GM19351 (cell line): ENCODE results near the gene RAB9A.
"Not testable (repeated sequence)": the region's sequence is repeated elsewhere in the genome, so short reads cannot be mapped to it uniquely, and the experiment has no call there.

Source experiments
- ATAC-seq: cut with Tn5 transposase; IDR thresholded peaks from one replicate; pipeline ENCODE4 v1.9.1; 2021; ENCODE audit warnings: mild to moderate bottlenecking, moderate library complexity; ENCODE audit not compliant: unreplicated experiment

Gene RAB9A

GRCh38 chrX:13688958-13689740 is at the start of gene RAB9A:
RAB9A (plus strand) TSS chrX:13689128; CDS start chrX:13708747, 19,619 bp downstream.
- peak; percentile 74 for ATAC-seq

GRCh38 chrX:13641684-13642083 is 47.2 kb upstream of the RAB9A start:
- not testable (repeated sequence) for ATAC-seq

GRCh38 chrX:13645464-13646153 is 43.3 kb upstream of the RAB9A start:
- ATAC-seq: no peak

- ATAC-seq: no peak
Observed at GRCh38 chrX:13646154-13646549, 42.8 kb upstream of the RAB9A start.

- no peak for ATAC-seq
Observed at GRCh38 chrX:13647709-13648212, 41.2 kb upstream of the RAB9A start.

GRCh38 chrX:13648336-13648735 is 40.6 kb upstream of the RAB9A start:
- ATAC-seq: not testable (repeated sequence)

- no peak for ATAC-seq
Observed at GRCh38 chrX:13649838-13650237, 39.1 kb upstream of the RAB9A start.

- no peak for ATAC-seq
Observed at GRCh38 chrX:13650318-13650717, 38.6 kb upstream of the RAB9A start.

GRCh38 chrX:13651150-13651549 is 37.8 kb upstream of the RAB9A start:
- ATAC-seq: no peak

- ATAC-seq: no peak
Observed at GRCh38 chrX:13652287-13652793, 36.6 kb upstream of the RAB9A start.

- ATAC-seq: peak; percentile 97
Observed at GRCh38 chrX:13652850-13653693, 35.9 kb upstream of the RAB9A start, which contains the start of gene TCEANC. TCEANC (plus strand) TSS chrX:13653141; CDS start chrX:13662509, 9,368 bp downstream.

GRCh38 chrX:13654116-13654515 is 34.8 kb upstream of the RAB9A start:
- ATAC-seq: no peak

GRCh38 chrX:13655674-13656073 is 33.3 kb upstream of the RAB9A start:
- no peak for ATAC-seq

- ATAC-seq: no peak
Observed at GRCh38 chrX:13658602-13659001, 30.3 kb upstream of the RAB9A start.

- no peak for ATAC-seq
Observed at GRCh38 chrX:13659063-13659462, 29.9 kb upstream of the RAB9A start.

GRCh38 chrX:13661735-13662288 is 27.1 kb upstream of the RAB9A start:
- ATAC-seq: no peak

GRCh38 chrX:13662355-13662791 is 26.6 kb upstream of the RAB9A start:
- no peak for ATAC-seq

GRCh38 chrX:13664020-13664419 is 24.9 kb upstream of the RAB9A start:
- ATAC-seq: no peak

GRCh38 chrX:13666836-13667235 is 22.1 kb upstream of the RAB9A start:
- ATAC-seq: no peak

GRCh38 chrX:13667919-13668318 is 21.0 kb upstream of the RAB9A start:
- ATAC-seq: no peak
